Raji (cell line): ENCODE measurements around the gene SPON1.

ENCODE experiments used
- POLR2A ChIP-seq: IDR thresholded peaks from 2 replicates; pipeline ENCODE4 v1.6.1; 2011; ENCODE audit warnings: low read depth, low read length, control low read depth; ENCODE audit not compliant: insufficient read depth

The SPON1 gene

GRCh38 chr11:14042686-14043465 is 80.4 kb downstream of the SPON1 start:
- no peak for TF ChIP-seq POLR2A

- no peak for TF ChIP-seq POLR2A
These were observed 82.4 kb downstream of the SPON1 start for GRCh38 chr11:14044916-14045315.

- no peak for TF ChIP-seq POLR2A
These were observed 82.9 kb downstream of the SPON1 start for GRCh38 chr11:14045417-14045816.

- no peak for TF ChIP-seq POLR2A
These were observed 89.7 kb downstream of the SPON1 start for GRCh38 chr11:14052198-14052597.

- no peak for TF ChIP-seq POLR2A
These were observed 91.9 kb downstream of the SPON1 start for GRCh38 chr11:14054116-14055107.

- TF ChIP-seq POLR2A, result no peak
These were observed 93.4 kb downstream of the SPON1 start for GRCh38 chr11:14055936-14056335.

- TF ChIP-seq POLR2A, result no peak
These were observed 95.5 kb downstream of the SPON1 start for GRCh38 chr11:14058061-14058460.

GRCh38 chr11:14059491-14059890 is 97.0 kb downstream of the SPON1 start:
- no peak for TF ChIP-seq POLR2A

- TF ChIP-seq POLR2A, result no peak
These were observed 99.2 kb downstream of the SPON1 start for GRCh38 chr11:14061721-14062120.

- no peak for TF ChIP-seq POLR2A
These were observed 102.6 kb downstream of the SPON1 start for GRCh38 chr11:14065141-14065540.

- TF ChIP-seq POLR2A, result no peak
These were observed 103.2 kb downstream of the SPON1 start for GRCh38 chr11:14065681-14066080.

GRCh38 chr11:14067686-14068085 is 105.2 kb downstream of the SPON1 start:
- no peak for TF ChIP-seq POLR2A

GRCh38 chr11:14070896-14071295 is 108.4 kb downstream of the SPON1 start:
- TF ChIP-seq POLR2A, result no peak

- TF ChIP-seq POLR2A, result no peak
These were observed 111.4 kb downstream of the SPON1 start for GRCh38 chr11:14073849-14074476.

GRCh38 chr11:14075118-14076078 is 112.9 kb downstream of the SPON1 start:
- no peak for TF ChIP-seq POLR2A

GRCh38 chr11:14079011-14079410 is 116.5 kb downstream of the SPON1 start:
- no peak for TF ChIP-seq POLR2A
